ENCODE data around the gene IGF1.

DNA sequence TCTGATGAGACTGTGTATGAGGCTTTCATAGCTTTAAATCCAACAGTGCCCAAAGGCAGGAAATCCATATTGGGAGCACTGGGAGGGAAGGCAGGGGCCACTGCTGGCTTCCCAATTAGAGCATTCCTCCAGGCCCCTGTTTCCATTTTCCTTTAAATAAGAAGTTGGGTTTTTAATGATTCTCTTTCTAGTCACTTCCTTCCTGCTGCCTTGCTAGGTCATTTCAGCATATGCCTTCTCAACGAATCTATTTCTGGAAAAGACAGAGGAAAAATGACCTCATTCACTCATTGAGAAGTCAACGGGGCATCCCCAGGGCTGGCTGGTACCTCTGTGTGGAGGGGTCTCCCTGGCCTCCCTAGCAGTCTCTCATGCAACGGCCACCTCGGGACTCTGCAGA, 43.5 kb downstream of the IGF1 start:
- TF ChIP-seq POLR2A (IDR thresholded peaks at IDR 0.05) (no peak), CTCF (IDR thresholded peaks at IDR 0.05) (no peak)
